Prostate gland (tissue), 2 donors: ENCODE data around the gene TMEM248. TPM values are rescaled to one million over a fixed set of nuclear protein-coding genes. Genes with fewer than 3 reads are reported as not detected.

ENCODE experiments used
- DNase-seq: peaks from one replicate; pipeline ENCODE4 v3.0.0-alpha.2; 2019; ENCODE audit warnings: low spot score
- H3K27ac ChIP-seq, 2 donors: fragments of 200-600 bp; sonication (generic); 2 replicates each; pipeline ENCODE4 v1.5.1; 2017 to 2019
- H3K27me3 ChIP-seq: fragments of 200-600 bp; sonication (generic); replicated peaks from 2 replicates; pipeline ENCODE4 v1.5.1; 2019; ENCODE audit not compliant: insufficient read depth
- H3K36me3 ChIP-seq, 2 donors: fragments of 200-600 bp; sonication (generic); 1 replicate in 1 of 2; 2 replicates in 1 of 2; pipeline versions ENCODE4 v1.5.1 to v1.8.1; 2017 to 2019
- H3K4me1 ChIP-seq: fragments of 200-600 bp; sonication (generic); replicated peaks from 2 replicates; pipeline ENCODE4 v1.5.1; 2019
- H3K4me3 ChIP-seq, 2 donors: fragments of 200-600 bp; sonication (generic); 2 replicates each; pipeline ENCODE4 v1.5.1; 2017 to 2019
- H3K9me3 ChIP-seq: fragments of 200-600 bp; sonication (generic); 2 replicates; pipeline ENCODE4 v1.5.1; 2017
- POLR2A ChIP-seq: fragments of 450-650 bp; IDR thresholded peaks from one replicate; pipeline ENCODE4 v1.6.1; 2016; ENCODE audit warnings: antibody characterized with exemption, mild to moderate bottlenecking
- POLR2AphosphoS5 ChIP-seq: sonication (generic); formaldehyde crosslinking; IDR thresholded peaks from one replicate; pipeline ENCODE4 v1.6.1; 2017; ENCODE audit warnings: antibody characterized with exemption
- WGBS: methylation state at CpG from one replicate; pipeline ENCODE4 v1.1.5; 2018; 5-methylcytosine and 5-hydroxymethylcytosine counted together
- intact Hi-C: fragments of 100-400 bp; cut with DNase I; formaldehyde crosslinking; loops from one replicate; pipeline ENCODE4 v1.14.2; 2022
- total RNA-seq, 2 donors: library from RNA; depleted of rRNA; stranded (reverse); fragments of >200 nt; gene quantifications; one replicate each; pipeline ENCODE4 v1.1.0, GENCODE V29; 2016
- TF ChIP-seq, protein P1 (sequence below), 4 experiments: fragments of 200-600 bp in 2 of 4; fragments of 450-650 bp in 2 of 4; sonication (generic) in 2 of 4; IDR thresholded peaks; 1 replicate in 3 of 4; 2 replicates in 1 of 4; pipeline ENCODE4 v1.5.1; 2016 to 2019; ENCODE audit warnings: antibody characterized with exemption in 4 of 4, mild to moderate bottlenecking in 2 of 4, moderate library complexity in 2 of 4

TMEM248 gene
- total RNA-seq, 2 donors from 2014 or later: 125 to 175 TPM

DNA sequence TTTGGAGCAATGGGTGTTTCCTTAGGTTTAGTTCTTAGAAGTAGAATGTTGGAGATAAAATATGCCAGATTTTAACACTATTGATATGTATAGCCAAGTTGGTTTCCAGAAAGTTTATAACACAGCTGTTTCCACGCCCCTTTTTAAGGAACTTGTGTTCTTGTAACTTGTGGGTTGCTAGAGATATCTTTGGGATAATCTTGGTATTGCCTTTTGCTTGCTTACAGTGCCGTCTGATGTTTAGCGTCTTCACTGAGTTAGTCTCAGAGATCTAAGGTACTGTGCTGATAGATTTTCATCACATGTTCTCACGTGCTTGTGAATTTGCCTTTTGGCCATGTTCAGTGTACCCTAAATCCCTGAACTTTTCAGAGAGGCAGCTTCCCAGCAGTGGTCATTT, 12.4 kb downstream of the TMEM248 start:
- TF ChIP-seq POLR2AphosphoS5 (no peak), POLR2A (no peak)
- TF ChIP-seq, protein P1, sequence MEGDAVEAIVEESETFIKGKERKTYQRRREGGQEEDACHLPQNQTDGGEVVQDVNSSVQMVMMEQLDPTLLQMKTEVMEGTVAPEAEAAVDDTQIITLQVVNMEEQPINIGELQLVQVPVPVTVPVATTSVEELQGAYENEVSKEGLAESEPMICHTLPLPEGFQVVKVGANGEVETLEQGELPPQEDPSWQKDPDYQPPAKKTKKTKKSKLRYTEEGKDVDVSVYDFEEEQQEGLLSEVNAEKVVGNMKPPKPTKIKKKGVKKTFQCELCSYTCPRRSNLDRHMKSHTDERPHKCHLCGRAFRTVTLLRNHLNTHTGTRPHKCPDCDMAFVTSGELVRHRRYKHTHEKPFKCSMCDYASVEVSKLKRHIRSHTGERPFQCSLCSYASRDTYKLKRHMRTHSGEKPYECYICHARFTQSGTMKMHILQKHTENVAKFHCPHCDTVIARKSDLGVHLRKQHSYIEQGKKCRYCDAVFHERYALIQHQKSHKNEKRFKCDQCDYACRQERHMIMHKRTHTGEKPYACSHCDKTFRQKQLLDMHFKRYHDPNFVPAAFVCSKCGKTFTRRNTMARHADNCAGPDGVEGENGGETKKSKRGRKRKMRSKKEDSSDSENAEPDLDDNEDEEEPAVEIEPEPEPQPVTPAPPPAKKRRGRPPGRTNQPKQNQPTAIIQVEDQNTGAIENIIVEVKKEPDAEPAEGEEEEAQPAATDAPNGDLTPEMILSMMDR (IDR thresholded peaks at IDR 0.05): no peak
- DNase-seq: no peak
- Histone ChIP-seq H3K36me3 (no peaks in the 10 kb centered on the region), H3K4me3 (no peak overlapping the region), H3K4me1 (no peaks in the 10 kb centered on the region), H3K9me3 (no peaks in the 10 kb centered on the region), H3K27me3 (no peaks in the 10 kb centered on the region), H3K27ac (no peak overlapping the region)
- 34% methylated on average over 4 of the region's 4 CpGs for WGBS
- intact Hi-C loops: no loop called here

GRCh38 chr7:66937940-66938339, 16.9 kb downstream of the TMEM248 start:
- H3K27ac ChIP-seq: no peak overlapping the region
- H3K4me1 ChIP-seq: no peaks in the 10 kb centered on the region
- WGBS: 98% methylated on average over 4 of the region's 4 CpGs
- H3K27me3 ChIP-seq: no peaks in the 10 kb centered on the region
- intact Hi-C loops: no loop called here
- H3K36me3 ChIP-seq: peaks cover 0 to 3% of the 10 kb centered on the region in 2 donors
- TF ChIP-seq POLR2AphosphoS5: no peak
- TF ChIP-seq, protein P1 (IDR thresholded peaks at IDR 0.05): no peak
- no peak for TF ChIP-seq POLR2A
- H3K9me3 ChIP-seq: no peaks in the 10 kb centered on the region
- H3K4me3 ChIP-seq: no peak overlapping the region
- DNase-seq: no peak

GRCh38 chr7:66939325-66939724, 18.3 kb downstream of the TMEM248 start:
- Histone ChIP-seq H3K4me1 (no peaks in the 10 kb centered on the region), H3K27me3 (no peaks in the 10 kb centered on the region), H3K27ac (no peak overlapping the region), H3K36me3 (peaks cover 0 to 3% of the 10 kb centered on the region in 2 donors), H3K4me3 (no peak overlapping the region), H3K9me3 (no peaks in the 10 kb centered on the region)
- TF ChIP-seq, protein P1 (IDR thresholded peaks at IDR 0.05): no peak
- TF ChIP-seq POLR2AphosphoS5 (no peak), POLR2A (no peak)
- no peak for DNase-seq
- WGBS: 88% methylated on average over 4 of the region's 4 CpGs
- intact Hi-C loops: no loop called here

- no peak for DNase-seq
- intact Hi-C loops: no loop called here
- Histone ChIP-seq H3K27me3 (no peaks in the 10 kb centered on the region), H3K9me3 (no peaks in the 10 kb centered on the region), H3K36me3 (peaks cover 3 to 5% of the 10 kb centered on the region in 2 donors), H3K4me3 (no peak overlapping the region), H3K27ac (no peak overlapping the region), H3K4me1 (no peaks in the 10 kb centered on the region)
- TF ChIP-seq POLR2A: no peak
- TF ChIP-seq POLR2AphosphoS5: no peak
- TF ChIP-seq, protein P1 (IDR thresholded peaks at IDR 0.05): no peak
- 59% methylated on average over 2 of the region's 2 CpGs for WGBS
Observed at GRCh38 chr7:66946545-66946944, 25.5 kb downstream of the TMEM248 start.

DNA sequence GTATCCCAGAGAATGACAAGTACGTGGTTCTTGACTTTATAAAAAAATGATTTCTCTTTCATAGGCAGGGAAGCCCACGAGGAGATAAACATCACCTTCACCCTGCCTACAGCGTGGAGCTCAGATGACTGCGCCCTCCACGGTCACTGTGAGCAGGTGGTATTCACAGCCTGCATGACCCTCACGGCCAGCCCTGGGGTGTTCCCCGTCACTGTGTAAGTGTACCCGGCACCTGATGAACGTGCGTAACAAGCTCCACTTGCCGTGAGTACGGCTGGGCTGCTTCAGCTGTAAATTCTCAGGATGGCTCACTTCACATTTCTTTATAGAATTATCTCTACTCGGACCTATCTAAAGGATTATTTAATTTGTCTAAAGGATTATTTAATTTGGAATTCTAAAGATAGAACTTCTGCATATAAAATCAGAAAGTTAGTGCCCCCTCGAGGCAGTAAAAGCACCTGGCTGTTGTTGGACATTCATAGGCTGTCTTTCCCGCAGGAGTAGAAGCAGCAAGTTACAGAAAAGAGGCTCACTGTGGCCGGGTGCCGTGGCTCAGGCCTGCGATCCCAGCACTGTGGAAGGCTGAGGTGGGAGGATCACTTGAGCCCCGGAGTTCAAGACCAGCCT, 27.6 kb downstream of the TMEM248 start:
- no peak for DNase-seq
- intact Hi-C loops: no loop called here

More for the DNA sequence above, 27.6 kb downstream of the TMEM248 start:
- H3K36me3 ChIP-seq: peaks cover 0 to 5% of the 10 kb centered on the region in 2 donors
- no peak overlapping the region for H3K27ac ChIP-seq
- no peaks in the 10 kb centered on the region for H3K27me3 ChIP-seq
- TF ChIP-seq POLR2A (no peak), POLR2AphosphoS5 (no peak)
- TF ChIP-seq, protein P1 (IDR thresholded peaks at IDR 0.05): no peak
- H3K9me3 ChIP-seq: no peaks in the 10 kb centered on the region
- H3K4me3 ChIP-seq: no peak overlapping the region
- no peaks in the 10 kb centered on the region for H3K4me1 ChIP-seq
- WGBS: 90% methylated on average over 19 of the region's 19 CpGs
